GM21381 (cell line): ENCODE data around the gene GALNT18.

Source experiments
- ATAC-seq: cut with Tn5 transposase; IDR thresholded peaks from one replicate; pipeline ENCODE4 v1.9.1; 2021; ENCODE audit warnings: mild to moderate bottlenecking, moderate library complexity; ENCODE audit not compliant: unreplicated experiment

GALNT18 gene

GRCh38 chr11:11416502-11416901 lies 205.3 kb downstream of the GALNT18 start:
- no peak for ATAC-seq

DNA sequence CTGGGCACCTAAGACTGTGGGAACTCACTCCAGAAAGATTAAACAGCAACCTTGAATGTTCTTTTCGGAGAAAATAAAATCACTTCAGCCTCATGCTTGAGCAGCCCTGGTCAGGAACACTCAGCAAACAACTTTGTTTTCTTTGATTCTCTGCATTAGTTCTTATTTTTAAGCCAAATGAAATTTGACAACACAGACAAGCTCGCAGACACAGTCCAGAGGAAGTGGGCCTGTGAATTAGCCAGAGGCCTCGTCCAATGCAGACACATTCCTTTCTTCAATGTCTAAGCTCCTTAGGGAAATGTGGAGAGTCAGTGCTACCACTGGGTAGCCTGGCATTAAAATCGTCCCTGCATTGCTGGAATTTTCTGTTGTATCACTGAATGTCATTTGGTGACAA lies 205.9 kb downstream of the GALNT18 start:
- ATAC-seq: no peak

GRCh38 chr11:11414996-11415395 lies 206.8 kb downstream of the GALNT18 start:
- no peak for ATAC-seq

DNA sequence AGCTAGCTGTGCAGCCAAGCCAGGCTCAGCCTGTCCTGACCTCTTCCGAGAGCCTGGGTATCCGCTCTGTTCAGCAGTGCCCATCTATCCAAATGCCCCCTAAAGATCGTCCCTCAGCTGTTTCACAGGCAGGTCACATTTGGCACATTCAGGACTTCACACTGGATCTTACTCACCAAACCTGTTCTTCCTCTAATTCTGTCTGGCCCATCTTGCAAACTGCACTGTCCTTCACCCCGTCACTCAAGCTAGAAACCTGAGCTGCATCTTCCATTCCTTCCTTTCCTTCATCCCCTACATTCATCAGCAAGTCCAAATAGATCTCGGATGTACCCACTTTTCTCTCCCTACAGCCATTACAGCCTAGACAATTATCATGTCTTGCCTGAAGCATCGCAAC lies 208.0 kb downstream of the GALNT18 start:
- no peak for ATAC-seq

DNA sequence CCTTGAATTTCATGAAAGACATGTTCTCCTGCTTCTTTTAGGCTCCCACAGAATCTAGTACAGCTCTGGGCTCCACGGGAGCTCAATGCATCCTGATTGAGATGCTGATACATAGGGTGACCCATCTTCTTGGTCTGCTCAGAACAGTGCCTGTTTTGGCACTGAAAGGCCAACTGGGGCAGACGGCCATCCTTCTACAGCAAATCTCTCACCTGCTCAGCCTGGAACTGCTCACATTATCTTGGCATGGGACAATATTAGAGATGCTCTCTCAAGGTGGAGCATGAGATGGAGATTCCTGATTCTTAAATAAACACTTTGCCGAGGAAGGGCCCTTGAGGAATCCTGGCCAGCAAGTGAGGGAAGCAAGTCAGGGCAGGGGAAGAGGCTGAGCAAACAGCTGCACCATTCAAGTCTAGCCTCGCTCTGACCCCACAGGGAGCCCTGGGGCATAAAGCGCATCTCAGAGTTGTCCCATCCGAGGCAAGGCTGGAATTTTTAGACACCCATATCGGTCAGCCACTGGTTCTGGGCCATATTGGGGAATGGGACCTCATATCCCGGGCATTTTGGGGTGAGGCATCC lies 210.3 kb downstream of the GALNT18 start:
- no peak for ATAC-seq

- no peak for ATAC-seq
These were observed 211.9 kb downstream of the GALNT18 start for GRCh38 chr11:11409901-11410300.

DNA sequence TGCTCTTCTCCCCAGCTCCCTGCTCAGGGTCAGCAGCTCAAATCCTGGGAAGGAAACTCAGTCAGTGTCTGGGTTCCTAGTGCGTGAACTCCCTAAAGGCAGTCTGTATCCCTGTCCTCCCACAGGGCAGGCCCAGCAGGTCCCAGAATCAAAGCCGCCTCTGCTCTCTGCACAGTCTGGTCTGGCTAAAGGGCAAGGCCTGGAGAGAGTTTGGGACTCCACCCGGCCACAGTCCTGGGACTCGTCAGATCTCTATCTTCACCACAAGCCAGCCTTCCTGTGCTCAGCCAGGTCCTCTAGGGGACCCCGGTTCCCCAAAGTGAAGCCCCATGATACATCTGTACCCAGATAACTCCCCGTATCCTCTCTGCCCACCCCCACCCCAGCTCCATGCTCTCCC lies 212.6 kb downstream of the GALNT18 start:
- ATAC-seq: no peak

GRCh38 chr11:11408436-11409221 lies 213.2 kb downstream of the GALNT18 start:
- no peak for ATAC-seq

DNA sequence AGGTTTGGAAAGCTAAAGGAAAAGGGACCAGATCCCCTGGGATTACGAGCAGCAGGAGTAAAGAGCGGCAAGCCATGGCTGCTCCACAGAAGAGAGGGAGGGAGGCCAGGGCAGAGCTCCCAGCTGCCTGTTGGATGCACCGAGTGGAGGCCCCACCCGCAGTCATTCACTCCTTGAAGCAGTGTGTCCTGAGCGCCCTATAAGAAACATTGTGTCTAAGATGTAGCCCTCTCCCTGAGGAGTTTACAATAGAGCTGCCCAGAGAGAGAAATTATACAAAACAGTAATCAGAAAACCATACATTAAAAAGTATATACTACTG lies 214.1 kb downstream of the GALNT18 start:
- ATAC-seq: no peak

- ATAC-seq: no peak
These were observed 214.6 kb downstream of the GALNT18 start for GRCh38 chr11:11407065-11407762.

DNA sequence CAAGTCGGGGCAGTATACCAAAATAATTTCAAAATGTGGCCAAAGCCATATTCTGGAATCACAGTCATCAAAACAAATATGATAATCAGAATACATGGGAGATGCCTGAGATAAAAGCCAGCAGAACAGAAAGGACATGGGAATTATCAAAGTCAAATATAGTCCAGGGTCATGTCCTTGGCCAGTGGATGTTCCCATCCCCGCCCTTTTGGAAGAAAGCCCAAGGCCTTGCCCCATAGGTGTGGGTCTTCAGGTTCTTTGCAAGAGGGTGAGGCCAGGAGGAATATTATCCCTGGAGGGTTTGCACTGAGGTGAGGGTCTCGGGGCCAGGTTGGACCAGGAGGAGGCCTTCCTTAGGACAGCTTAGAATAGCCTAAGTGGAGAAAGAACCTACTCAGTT lies 215.2 kb downstream of the GALNT18 start:
- ATAC-seq: no peak

DNA sequence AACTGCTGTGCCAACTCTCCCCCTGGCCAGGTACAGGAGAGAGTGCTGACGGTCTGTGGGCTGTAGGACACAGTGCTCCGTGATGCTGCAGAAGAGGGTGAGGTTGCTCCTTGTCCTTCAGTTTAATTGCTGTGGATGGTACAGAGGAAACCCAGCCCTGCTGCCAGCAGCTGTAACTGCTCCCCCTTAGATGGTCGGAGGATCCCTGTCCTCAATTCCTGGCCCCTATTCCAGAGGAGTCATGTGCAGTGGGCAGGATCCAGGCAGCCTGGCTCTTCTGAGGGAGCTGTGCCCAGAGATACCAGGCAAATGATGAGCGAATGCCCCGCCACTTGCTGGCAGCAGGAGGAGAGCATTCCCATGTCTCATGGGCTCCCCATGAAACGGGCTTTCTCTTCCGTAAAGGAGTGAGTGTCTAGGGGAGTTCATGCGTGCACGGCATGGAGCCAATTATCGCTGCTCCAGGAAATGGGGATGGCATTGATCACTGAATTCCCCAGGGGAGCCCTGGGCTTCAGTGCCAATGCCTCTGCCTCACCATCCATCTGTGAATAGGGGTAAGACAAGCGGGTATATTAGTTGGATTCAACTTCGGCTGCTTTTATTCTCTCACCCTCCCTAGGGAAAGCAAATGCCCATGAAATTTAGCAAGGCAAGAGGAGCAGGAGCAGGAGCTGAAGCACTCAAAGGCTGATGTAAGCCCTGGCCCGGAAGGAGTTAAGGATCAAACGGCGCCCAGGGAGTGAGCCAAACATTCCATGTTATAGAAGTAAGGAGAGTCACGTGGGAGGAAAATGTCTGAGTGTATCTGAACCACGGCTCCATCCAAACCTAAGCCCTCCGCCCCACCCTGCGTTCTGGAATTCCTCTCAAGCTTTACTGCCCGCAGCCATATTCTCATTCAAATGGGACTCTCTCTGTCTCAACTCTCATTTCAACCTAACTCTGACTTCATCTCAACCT lies 217.8 kb downstream of the GALNT18 start:
- no peak for ATAC-seq

- ATAC-seq: no peak
These were observed 219.8 kb downstream of the GALNT18 start for GRCh38 chr11:11401960-11402535.

- no peak for ATAC-seq
These were observed 221.1 kb downstream of the GALNT18 start for GRCh38 chr11:11400635-11401232.

- ATAC-seq: no peak
These were observed 221.7 kb downstream of the GALNT18 start for GRCh38 chr11:11400121-11400520.

- no peak for ATAC-seq
These were observed 224.0 kb downstream of the GALNT18 start for GRCh38 chr11:11397781-11398180.

- ATAC-seq: no peak
These were observed 224.8 kb downstream of the GALNT18 start for GRCh38 chr11:11397036-11397415.

DNA sequence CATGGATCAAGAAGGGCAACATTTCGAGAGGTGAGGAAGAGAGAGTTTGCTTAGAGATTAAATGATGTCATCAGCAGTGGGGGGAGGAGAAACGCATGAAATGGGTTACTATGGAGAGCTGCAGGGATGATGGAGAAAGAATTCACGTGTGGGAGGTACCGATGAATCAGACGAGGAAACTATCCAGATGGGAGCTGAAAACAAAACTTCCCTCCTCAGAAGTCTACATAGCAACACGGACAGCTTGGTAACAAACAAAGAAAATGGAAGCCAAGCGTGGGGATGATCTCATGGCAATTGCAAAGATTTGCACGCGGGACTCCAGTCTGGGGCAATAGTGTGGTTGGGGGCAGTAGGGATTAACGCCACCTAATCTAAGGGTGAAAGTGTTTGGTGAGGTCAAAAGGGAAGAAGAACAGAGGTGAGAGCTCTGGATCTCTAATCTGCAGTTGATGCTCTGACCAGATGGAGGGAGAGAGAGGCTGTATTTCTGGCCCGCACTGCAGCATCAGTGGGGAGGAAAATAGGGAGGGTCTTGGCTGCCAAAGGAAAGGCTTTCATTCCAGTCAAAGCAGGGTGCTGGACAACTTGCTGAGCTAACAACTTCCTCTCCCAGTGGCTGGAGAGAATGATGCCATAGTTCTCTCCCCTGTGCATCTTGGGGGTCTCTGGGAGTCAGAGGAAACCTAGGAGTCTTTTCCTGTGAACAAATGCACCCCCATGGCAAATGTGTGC lies 225.3 kb downstream of the GALNT18 start:
- ATAC-seq: no peak

DNA sequence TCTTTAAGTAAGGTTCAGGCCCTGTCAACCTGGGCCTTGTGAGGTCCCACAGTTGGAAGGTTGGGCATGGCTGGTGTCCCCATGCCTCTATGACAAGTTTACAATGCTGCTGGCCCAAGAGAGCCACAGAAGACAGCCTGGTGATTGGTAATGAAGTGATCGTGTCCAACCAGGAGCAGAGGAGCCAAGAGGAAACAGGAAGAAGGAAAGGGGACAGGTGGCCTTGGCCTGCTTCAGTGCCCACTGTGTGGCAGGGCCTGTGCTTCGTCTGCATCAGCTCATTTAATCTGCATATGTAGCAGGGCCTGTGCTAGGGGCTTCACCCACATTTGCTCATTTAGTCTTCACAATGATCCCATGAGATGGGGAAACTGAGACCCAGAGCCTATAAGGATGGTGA lies 226.7 kb downstream of the GALNT18 start:
- no peak for ATAC-seq

- ATAC-seq: no peak
These were observed 227.6 kb downstream of the GALNT18 start for GRCh38 chr11:11394241-11394640.
